ENCODE results near the gene XAF1.

The XAF1 gene

GRCh38 chr17:6755731-6756184, at the start of gene XAF1:
Gene XAF1, plus strand, starts transcription at chr17:6756046. Its CDS starts 33 bp downstream, at chr17:6756079.
- Mint-ChIP-seq H3K27me3 (no peaks in the 10 kb centered on the region), H3K27ac (peak within 1 kb of the TSS; percentile 93), H3K4me3 (peak within 1 kb of the TSS; percentile 90), H3K4me1 (peaks cover 39% of the 10 kb centered on the region), H3K36me3 (peaks cover 18% of the 10 kb centered on the region), H3K9me3 (no peaks in the 10 kb centered on the region)
- ATAC-seq = peak; percentile 79

DNA sequence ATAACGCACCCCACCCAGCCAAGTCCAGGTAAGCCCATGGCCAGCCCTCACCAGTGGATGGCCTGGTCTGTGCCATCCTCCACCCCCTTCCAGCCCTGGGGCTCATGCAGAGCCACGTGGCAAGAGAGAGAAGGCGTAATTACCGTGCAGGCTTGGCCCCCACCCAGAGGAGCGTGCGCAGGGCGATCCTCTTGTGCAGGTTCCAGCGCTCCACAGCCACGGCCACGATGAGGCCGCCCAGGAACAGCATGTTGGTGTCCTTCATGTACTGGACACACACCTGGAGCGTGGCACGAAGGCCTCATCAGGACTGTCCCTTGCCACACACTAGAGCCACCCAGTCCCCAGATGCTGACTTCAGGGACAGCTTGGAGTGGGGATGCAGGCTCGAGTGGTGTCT, 49.3 kb upstream of the XAF1 start:
- ATAC-seq = no peak
- peaks cover 74% of the 10 kb centered on the region for H3K27me3 Mint-ChIP-seq
- no peaks in the 10 kb centered on the region for H3K36me3 Mint-ChIP-seq
- no peaks in the 10 kb centered on the region for H3K9me3 Mint-ChIP-seq
- H3K27ac Mint-ChIP-seq = no peak overlapping the region
- H3K4me3 Mint-ChIP-seq = no peak overlapping the region
- H3K4me1 Mint-ChIP-seq = peaks cover 5% of the 10 kb centered on the region

GRCh38 chr17:6706996-6707395, 48.9 kb upstream of the XAF1 start:
- Mint-ChIP-seq H3K36me3 (no peaks in the 10 kb centered on the region), H3K27me3 (peaks cover 79% of the 10 kb centered on the region), H3K9me3 (no peaks in the 10 kb centered on the region), H3K27ac (no peak overlapping the region), H3K4me1 (peaks cover under 1% of the 10 kb centered on the region), H3K4me3 (no peak overlapping the region)
- no peak for ATAC-seq

- peaks cover 85% of the 10 kb centered on the region for H3K27me3 Mint-ChIP-seq
- ATAC-seq = no peak
- no peaks in the 10 kb centered on the region for H3K36me3 Mint-ChIP-seq
- no peaks in the 10 kb centered on the region for H3K9me3 Mint-ChIP-seq
- no peak overlapping the region for H3K27ac Mint-ChIP-seq
- peaks cover 13% of the 10 kb centered on the region for H3K4me1 Mint-ChIP-seq
- H3K4me3 Mint-ChIP-seq = no peak overlapping the region
These were observed 47.4 kb upstream of the XAF1 start for GRCh38 chr17:6708357-6708961.

DNA sequence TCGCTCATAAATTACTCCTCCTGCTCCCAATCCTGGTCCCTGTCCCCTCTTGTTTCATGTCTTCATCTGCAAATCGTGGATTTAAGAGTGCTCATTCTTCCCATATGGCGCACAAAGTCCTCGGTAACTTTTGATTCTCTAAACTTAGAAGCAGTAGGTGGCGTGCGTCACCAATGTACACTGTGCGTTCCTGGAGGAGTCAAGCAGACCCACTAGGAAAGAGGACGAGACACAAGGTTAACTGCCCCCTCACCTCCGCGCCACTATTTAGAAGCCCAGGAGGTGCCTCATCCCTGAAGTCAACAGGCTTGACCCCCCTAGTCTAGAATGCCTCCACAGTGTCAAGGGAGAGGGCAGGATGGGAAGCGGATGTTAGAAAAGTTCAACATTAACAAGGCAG, 45.5 kb upstream of the XAF1 start:
- H3K9me3 Mint-ChIP-seq = no peaks in the 10 kb centered on the region
- no peak for ATAC-seq
- H3K4me3 Mint-ChIP-seq = no peak overlapping the region
- H3K27me3 Mint-ChIP-seq = peaks cover 86% of the 10 kb centered on the region
- H3K36me3 Mint-ChIP-seq = no peaks in the 10 kb centered on the region
- H3K4me1 Mint-ChIP-seq = peaks cover 23% of the 10 kb centered on the region
- no peak overlapping the region for H3K27ac Mint-ChIP-seq

- Mint-ChIP-seq H3K27me3 (peaks cover 95% of the 10 kb centered on the region), H3K9me3 (no peaks in the 10 kb centered on the region), H3K4me1 (peaks cover 23% of the 10 kb centered on the region), H3K27ac (no peak overlapping the region), H3K4me3 (no peak overlapping the region), H3K36me3 (no peaks in the 10 kb centered on the region)
- ATAC-seq = no peak
These were observed 44.7 kb upstream of the XAF1 start for GRCh38 chr17:6711081-6711674.

DNA sequence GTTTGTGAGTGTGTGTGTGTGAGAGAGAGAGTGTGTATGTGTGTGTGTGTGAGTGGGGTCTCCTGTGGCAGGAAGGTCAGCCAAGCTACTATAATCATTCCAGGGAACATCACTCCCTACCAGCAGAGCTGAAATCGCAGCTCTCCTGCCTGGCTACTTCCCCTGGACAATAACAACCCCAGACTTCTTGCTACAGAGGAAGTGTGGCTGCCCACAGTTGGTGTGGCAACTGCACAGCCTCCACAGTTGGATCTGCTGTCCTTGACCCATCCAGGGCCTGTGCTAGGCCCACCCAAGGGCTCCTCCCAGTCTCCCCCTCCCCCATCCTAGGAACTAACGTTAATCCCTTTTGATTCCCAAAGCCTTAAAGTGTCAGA, 44.2 kb upstream of the XAF1 start:
- ATAC-seq = no peak
- Mint-ChIP-seq H3K27ac (no peak overlapping the region), H3K27me3 (peaks cover 95% of the 10 kb centered on the region), H3K9me3 (no peaks in the 10 kb centered on the region), H3K4me3 (no peak overlapping the region), H3K36me3 (no peaks in the 10 kb centered on the region), H3K4me1 (peaks cover 23% of the 10 kb centered on the region)

DNA sequence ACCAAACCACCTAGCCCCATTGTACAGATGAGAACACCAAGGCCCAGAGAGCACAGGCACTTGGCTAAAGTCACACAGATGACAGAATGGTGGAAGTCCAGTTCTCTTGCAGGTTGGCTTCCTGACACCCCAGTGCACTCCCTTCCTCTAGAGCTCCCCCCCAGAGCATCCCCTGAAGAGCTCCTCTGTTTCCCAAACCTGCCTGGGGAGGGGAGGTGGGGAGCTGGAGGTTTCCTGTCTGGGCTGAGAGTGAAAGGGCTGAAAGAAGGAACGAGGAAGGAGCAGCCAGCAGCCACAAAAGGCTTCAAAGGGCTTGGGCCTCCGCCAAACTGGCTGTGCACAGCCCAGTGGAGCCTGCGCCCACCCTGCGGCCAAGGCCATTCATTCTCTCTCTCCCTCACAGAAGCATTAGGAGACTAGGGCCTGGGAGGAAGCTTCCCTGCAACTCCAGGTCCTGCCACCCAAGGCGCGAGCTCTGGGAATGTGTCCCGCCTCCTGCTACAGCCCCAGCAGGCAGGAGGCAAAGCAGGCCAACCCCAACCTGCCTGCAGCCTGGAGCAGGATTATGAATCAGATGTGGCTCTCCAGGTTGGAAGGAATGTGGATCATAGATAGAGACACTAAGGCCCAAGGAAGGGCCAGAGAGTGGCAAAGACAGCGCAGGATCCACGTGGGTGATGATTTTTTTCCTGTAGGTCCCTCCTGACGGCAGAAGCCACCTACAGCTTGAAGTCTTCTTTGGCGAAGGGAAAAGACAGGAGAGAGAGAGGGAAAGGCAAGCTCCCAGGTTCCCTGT, 43.6 kb upstream of the XAF1 start:
- Mint-ChIP-seq H3K4me1 (peaks cover 23% of the 10 kb centered on the region), H3K27me3 (peaks cover 89% of the 10 kb centered on the region), H3K9me3 (no peaks in the 10 kb centered on the region), H3K27ac (no peak overlapping the region), H3K4me3 (peak overlapping the region; percentile 57), H3K36me3 (no peaks in the 10 kb centered on the region)
- ATAC-seq = no peak

- ATAC-seq = no peak
- Mint-ChIP-seq H3K27ac (no peak overlapping the region), H3K4me1 (peaks cover 23% of the 10 kb centered on the region), H3K36me3 (no peaks in the 10 kb centered on the region), H3K4me3 (peak overlapping the region; percentile 57), H3K9me3 (no peaks in the 10 kb centered on the region), H3K27me3 (peaks cover 92% of the 10 kb centered on the region)
These were observed 43.1 kb upstream of the XAF1 start for GRCh38 chr17:6712854-6713129.

DNA sequence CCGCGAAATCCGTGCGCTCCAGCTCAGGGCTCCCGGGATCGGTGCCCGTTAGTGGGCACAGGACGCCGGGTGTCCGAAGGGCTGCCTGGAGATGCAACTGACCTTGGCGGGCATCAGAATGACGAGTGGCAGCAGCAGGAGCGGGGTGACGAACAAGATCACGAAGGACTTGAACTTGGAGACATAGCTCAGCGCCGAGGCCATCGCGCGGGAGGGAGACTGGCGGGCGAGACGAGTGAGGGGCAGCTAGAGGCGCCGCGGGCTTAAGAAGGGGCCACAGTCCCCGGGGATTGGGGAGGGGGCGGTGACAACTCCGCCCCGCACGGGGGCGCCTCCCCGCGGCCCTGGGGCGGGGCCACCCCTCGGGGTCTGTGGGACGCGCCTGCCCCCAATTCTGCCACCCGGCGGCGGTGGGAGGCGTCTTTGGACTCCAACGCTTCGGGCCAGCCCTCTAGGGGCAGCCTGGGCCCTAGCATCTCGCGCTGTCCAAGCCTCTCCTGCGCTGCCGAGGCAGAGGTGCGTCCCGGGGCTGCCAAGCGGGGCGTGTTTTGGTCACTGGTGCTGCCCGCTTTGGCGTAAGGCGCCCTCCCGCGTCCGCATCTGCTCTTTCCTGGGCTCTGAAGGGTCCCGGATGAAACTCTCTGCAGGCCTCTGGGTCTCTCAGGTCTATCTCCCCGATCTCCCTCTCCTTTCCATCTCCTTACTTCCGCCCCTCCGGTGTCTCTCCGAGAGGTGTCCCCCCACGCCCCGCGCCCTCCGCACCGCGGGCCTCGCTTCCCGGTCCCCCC, 42.5 kb upstream of the XAF1 start, which contains the start of gene SLC13A5:
SLC13A5 (minus strand) TSS at position 240 of the 788 bp plus-strand sequence; CDS start at position 204, 36 bp downstream.
- ATAC-seq = peak; percentile 64
- no peaks in the 10 kb centered on the region for H3K36me3 Mint-ChIP-seq
- peaks cover 93% of the 10 kb centered on the region for H3K27me3 Mint-ChIP-seq
- H3K9me3 Mint-ChIP-seq = no peaks in the 10 kb centered on the region
- no peak within 1 kb of the TSS for H3K27ac Mint-ChIP-seq
- peaks cover 23% of the 10 kb centered on the region for H3K4me1 Mint-ChIP-seq
- peak within 1 kb of the TSS; percentile 64 for H3K4me3 Mint-ChIP-seq

GRCh38 chr17:6713918-6714271, 42.0 kb upstream of the XAF1 start:
- Mint-ChIP-seq H3K27me3 (peaks cover 88% of the 10 kb centered on the region), H3K4me1 (peaks cover 23% of the 10 kb centered on the region), H3K36me3 (no peaks in the 10 kb centered on the region)

DNA sequence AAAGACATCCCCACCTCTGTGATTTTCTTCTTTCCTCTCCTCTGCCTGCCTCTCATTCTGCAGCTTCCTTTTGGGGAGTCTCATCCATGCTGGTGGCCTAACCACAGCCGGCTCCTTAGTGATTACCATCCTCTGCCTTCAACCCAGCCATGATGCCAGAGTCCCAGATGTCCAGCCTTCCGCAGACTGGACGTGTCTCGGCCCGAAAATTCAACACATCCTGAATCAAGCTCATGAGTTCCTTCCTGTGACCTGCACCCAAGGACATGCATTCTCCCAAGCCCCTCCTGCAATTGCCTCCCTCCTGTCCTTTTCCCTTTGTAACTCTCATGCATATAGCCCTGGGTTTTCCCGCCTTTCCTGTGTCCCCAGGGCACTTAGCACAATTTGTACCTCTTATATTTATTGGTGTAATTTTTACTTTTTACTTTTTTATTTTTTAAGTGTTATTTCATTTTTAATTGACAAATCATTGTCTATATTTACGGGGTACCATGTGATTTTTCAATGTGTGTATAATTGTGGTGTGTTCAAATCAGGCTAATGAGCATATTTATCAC, 41.5 kb upstream of the XAF1 start:
- H3K36me3 Mint-ChIP-seq = no peaks in the 10 kb centered on the region
- peaks cover 88% of the 10 kb centered on the region for H3K27me3 Mint-ChIP-seq
- H3K9me3 Mint-ChIP-seq = no peaks in the 10 kb centered on the region
- H3K4me1 Mint-ChIP-seq = peaks cover 23% of the 10 kb centered on the region
- no peak overlapping the region for H3K27ac Mint-ChIP-seq
- ATAC-seq = no peak
- no peak overlapping the region for H3K4me3 Mint-ChIP-seq

More at GRCh38 chr17:6713918-6714271, 42.0 kb upstream of the XAF1 start:
- Mint-ChIP-seq H3K9me3 (no peaks in the 10 kb centered on the region), H3K27ac (no peak overlapping the region), H3K4me3 (peak overlapping the region; percentile 64)
- peak; percentile 31 for ATAC-seq

DNA sequence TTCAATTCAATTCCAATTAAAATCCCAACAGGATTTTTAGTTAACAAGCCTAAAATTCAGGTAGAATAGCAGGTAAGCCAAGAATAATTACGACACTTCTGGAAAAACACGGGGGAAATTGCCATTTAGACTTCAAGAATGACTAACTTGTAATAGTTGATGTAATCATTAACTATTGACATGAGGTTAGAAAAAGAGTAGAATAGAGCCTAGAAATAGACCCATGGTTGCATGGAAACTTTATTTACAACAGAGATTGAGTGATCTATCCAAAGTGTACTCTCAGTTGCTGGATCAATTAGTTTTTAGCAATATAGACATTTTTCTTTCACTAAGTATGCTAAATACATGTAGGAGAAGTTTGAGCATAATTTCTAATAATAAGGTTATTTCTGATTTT, 39.1 kb upstream of the XAF1 start:
- Mint-ChIP-seq H3K9me3 (no peaks in the 10 kb centered on the region), H3K27me3 (peaks cover 86% of the 10 kb centered on the region), H3K27ac (no peak overlapping the region), H3K4me3 (no peak overlapping the region), H3K36me3 (no peaks in the 10 kb centered on the region), H3K4me1 (peaks cover 32% of the 10 kb centered on the region)
- no peak for ATAC-seq

DNA sequence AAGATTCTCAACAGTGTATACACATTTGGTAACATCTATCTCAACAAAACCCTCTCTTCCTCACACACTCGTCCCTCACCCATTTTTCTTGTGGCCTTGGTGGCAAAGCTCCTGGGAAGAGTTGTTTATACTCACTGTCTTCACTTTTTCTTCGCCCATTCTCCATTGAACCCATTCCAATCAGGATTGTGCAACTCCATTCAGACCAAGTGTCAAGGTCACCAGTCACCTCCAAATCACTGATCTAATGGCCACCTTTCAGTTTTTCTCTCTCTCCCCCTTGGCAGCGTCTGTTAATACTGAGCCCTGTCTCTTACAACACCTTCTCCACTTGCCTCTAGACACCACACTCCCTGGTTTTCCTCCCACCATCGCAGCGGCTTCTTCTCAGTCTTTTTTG, 34.1 kb upstream of the XAF1 start:
- H3K27me3 Mint-ChIP-seq = peaks cover 80% of the 10 kb centered on the region
- H3K4me1 Mint-ChIP-seq = peaks cover 8% of the 10 kb centered on the region
- no peaks in the 10 kb centered on the region for H3K36me3 Mint-ChIP-seq
- no peak overlapping the region for H3K4me3 Mint-ChIP-seq
- no peak for ATAC-seq
- no peaks in the 10 kb centered on the region for H3K9me3 Mint-ChIP-seq
- H3K27ac Mint-ChIP-seq = no peak overlapping the region

- Mint-ChIP-seq H3K36me3 (no peaks in the 10 kb centered on the region), H3K4me3 (no peak overlapping the region), H3K27me3 (peaks cover 74% of the 10 kb centered on the region), H3K27ac (no peak overlapping the region), H3K9me3 (no peaks in the 10 kb centered on the region), H3K4me1 (peaks cover 8% of the 10 kb centered on the region)
- no peak for ATAC-seq
These were observed 31.8 kb upstream of the XAF1 start for GRCh38 chr17:6724009-6724408.
